Upper lobe of right lung (tissue), 1 donor: ENCODE measurements around the gene NDUFS2. TPM values are rescaled to one million over a fixed set of nuclear protein-coding genes. Genes with fewer than 3 reads are reported as not detected.

Source experiments
- ATAC-seq: fragments of 200-7000 bp; cut with Tn5 transposase; one replicate; pipeline ENCODE4 v1.9.1; 2020; ENCODE audit warnings: mild to moderate bottlenecking, moderate library complexity
- DNase-seq: peaks from one replicate; pipeline ENCODE4 v3.0.0-alpha.2; 2020
- H3K27ac ChIP-seq: fragments of 200-600 bp; one replicate; pipeline ENCODE4 v1.8.0; 2022
- H3K27me3 ChIP-seq: fragments of 200-600 bp; one replicate; pipeline ENCODE4 v1.8.0; 2022; ENCODE audit warnings: mild to moderate bottlenecking
- H3K36me3 ChIP-seq: fragments of 200-600 bp; one replicate; pipeline ENCODE4 v1.8.0; 2022
- H3K4me1 ChIP-seq: fragments of 200-600 bp; one replicate; pipeline ENCODE4 v1.8.0; 2022
- H3K4me3 ChIP-seq: fragments of 200-600 bp; one replicate; pipeline ENCODE4 v1.8.0; 2022; ENCODE audit warnings: mild to moderate bottlenecking
- H3K9me3 ChIP-seq: fragments of 200-600 bp; one replicate; pipeline ENCODE4 v1.8.0; 2022
- CTCF ChIP-seq: fragments of 200-600 bp; IDR thresholded peaks from one replicate; pipeline ENCODE4 v1.8.0; 2022; ENCODE audit warnings: antibody characterized with exemption
- intact Hi-C: fragments of 100-400 bp; cut with DNase I; formaldehyde crosslinking; loops from one replicate; pipeline ENCODE4 v1.11.0; 2022
- total RNA-seq: library from RNA; stranded (reverse); fragmentation: NEBNext Ultra II Directional; extraction: Animal tissue kit (Norgen Biotek cat#: 25700); gene quantifications from one replicate; pipeline ENCODE4 v1.2.1, GENCODE V29; 2021
- donor health status: DM: no; HTN: yes; CAD: no; lungs with severe emphysema.

NDUFS2 gene
- total RNA-seq, 1 donor from 2014 or later, result 66.9 TPM

- DNase-seq (no peak), ATAC-seq (no peak)
- no peaks in the 10 kb centered on the region for H3K27me3 ChIP-seq
- no peak for TF ChIP-seq CTCF
- no peak overlapping the region for H3K27ac ChIP-seq
- H3K9me3 ChIP-seq, result no peaks in the 10 kb centered on the region
- H3K4me3 ChIP-seq, result no peak overlapping the region
- H3K36me3 ChIP-seq, result peaks cover 63% of the 10 kb centered on the region
- H3K4me1 ChIP-seq, result peaks cover 17% of the 10 kb centered on the region
- intact Hi-C loops, result no loop called here
These were observed 33.3 kb upstream of the NDUFS2 start for GRCh38 chr1:161168906-161169305.

DNA sequence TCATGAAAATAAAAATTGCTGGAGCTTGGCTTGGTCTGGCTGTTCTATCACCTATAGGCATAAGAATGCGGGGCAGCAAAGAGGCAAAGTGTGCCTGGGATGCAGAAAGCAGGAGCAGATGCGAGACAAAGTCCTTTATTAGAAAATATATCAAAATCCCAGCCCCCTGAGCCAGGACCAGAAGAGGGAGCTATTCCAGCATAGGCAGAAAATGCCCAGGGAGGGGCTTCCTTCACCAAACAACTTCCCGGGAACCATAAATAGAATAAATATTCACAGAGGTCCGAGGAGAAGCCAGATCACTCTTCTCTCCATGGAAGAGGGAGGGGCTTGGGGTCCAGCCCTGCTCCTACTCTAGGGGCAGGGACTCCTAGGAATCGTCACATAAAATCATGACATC, 31.0 kb upstream of the NDUFS2 start:
- ATAC-seq (no peak), DNase-seq (no peak)
- Histone ChIP-seq H3K4me1 (peaks cover 23% of the 10 kb centered on the region), H3K9me3 (no peaks in the 10 kb centered on the region), H3K36me3 (peaks cover 70% of the 10 kb centered on the region), H3K27me3 (no peaks in the 10 kb centered on the region), H3K27ac (no peak overlapping the region), H3K4me3 (no peak overlapping the region)
- TF ChIP-seq CTCF, result no peak
- intact Hi-C loops, result no loop called here

- intact Hi-C loops, result no loop called here
- Histone ChIP-seq H3K27ac (no peak overlapping the region), H3K9me3 (no peaks in the 10 kb centered on the region), H3K4me3 (no peak overlapping the region), H3K27me3 (no peaks in the 10 kb centered on the region), H3K4me1 (peaks cover 28% of the 10 kb centered on the region), H3K36me3 (peaks cover 70% of the 10 kb centered on the region)
- no peak for TF ChIP-seq CTCF
- DNase-seq (no peak), ATAC-seq (no peak)
These were observed 30.5 kb upstream of the NDUFS2 start for GRCh38 chr1:161171696-161172095.

- intact Hi-C loops, result no loop called here
- ATAC-seq (no peak), DNase-seq (no peak)
- Histone ChIP-seq H3K27me3 (no peaks in the 10 kb centered on the region), H3K27ac (no peak overlapping the region), H3K9me3 (no peaks in the 10 kb centered on the region), H3K4me1 (peaks cover 22% of the 10 kb centered on the region), H3K36me3 (peaks cover 70% of the 10 kb centered on the region), H3K4me3 (no peak overlapping the region)
- TF ChIP-seq CTCF, result no peak
These were observed 29.8 kb upstream of the NDUFS2 start for GRCh38 chr1:161172349-161172748.

DNA sequence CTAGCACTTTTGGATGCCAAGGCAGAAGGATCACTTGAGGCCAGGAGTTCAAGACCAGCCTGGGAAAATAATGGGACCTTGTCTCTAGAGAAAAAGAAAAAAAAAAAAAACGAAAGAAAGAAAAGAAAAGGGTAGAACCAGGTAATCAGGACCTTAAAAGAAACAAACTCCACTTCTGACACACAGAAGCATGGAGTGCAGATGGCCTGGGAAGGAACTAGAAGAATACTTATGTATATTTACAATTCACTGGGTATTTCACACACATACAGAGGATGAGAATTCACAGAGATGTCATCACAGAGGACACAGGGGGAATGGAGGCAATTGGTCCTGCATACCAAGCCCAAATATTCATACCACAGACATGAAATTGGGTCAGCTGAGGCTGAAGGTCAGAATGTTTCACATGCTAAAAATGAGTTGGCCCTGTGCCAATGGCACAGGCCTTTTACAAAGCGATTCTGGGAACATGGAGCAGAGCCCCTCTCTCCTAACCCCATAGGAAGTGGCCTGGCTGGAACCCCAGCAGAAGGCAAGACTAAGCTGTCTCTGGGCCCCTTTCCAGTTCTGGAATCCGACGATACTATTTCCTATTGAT, 29.3 kb upstream of the NDUFS2 start:
- peaks cover 70% of the 10 kb centered on the region for H3K36me3 ChIP-seq

More for the DNA sequence above, 29.3 kb upstream of the NDUFS2 start:
- Histone ChIP-seq H3K4me3 (no peak overlapping the region), H3K9me3 (no peaks in the 10 kb centered on the region), H3K27ac (no peak overlapping the region), H3K27me3 (no peaks in the 10 kb centered on the region), H3K4me1 (peaks cover 21% of the 10 kb centered on the region)
- no peak for ATAC-seq
- TF ChIP-seq CTCF, result no peak
- no peak for DNase-seq
- intact Hi-C loops, result no loop called here
